NT2/D1 (cell line): ENCODE measurements around the gene AFF3.

Experiments
- SUZ12 ChIP-seq: IDR thresholded peaks from 2 replicates; pipeline ENCODE4 v1.6.1; 2011; ENCODE audit not compliant: insufficient read length, insufficient read depth; ENCODE audit errors: extremely low read depth
- ZNF274 ChIP-seq: IDR thresholded peaks from 2 replicates; pipeline ENCODE4 v1.6.1; 2011; ENCODE audit warnings: mild to moderate bottlenecking, low read depth, low read length

DNA sequence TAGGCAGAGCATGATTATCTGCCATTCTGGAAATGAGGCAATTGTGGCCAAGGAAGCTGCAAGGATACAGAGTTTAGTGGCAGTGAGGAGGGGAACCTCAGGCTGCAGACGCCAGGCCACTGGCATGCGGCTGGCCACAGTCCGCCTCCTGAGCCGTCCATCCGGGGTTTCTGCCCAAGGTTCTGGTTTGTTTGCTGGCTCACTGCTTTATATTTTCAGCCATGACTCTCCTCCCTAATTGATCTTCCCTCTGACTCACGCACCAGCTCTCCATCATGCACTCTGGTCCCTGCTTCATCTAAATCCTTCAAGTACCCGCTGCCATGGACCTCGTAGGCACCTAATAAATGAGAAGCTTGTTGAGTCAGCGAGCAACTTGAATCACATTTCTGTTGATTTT, 544.8 kb downstream of the AFF3 start:
- TF ChIP-seq ZNF274 (no peak), SUZ12 (no peak)
